HK-2 (cell line): ENCODE results near the gene RELN.

Experiments used
- DNase-seq: peaks from one replicate; pipeline ENCODE4 v3.0.0-alpha.2; 2018; ENCODE audit not compliant: unreplicated experiment

RELN gene

DNA sequence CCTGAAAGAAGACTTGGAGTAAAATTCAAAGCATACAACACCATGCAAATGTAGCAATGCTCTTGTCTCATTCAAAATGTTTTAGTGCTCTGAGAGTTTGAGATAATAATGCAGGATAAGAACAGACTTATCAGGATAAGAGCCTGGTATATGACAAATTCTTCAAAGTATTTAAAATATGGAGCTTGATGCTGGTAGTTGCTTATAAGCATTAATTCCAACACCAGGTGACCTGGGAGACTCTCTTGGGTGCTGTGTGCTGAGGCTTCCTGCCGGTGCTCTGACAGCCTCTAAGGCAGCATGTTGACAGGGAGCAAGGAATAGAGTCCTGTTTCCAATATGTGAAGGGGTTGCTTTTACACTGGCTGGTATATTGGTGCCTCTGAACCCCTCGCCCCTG is 508.7 kb downstream of the RELN start:
- no peak for DNase-seq

DNA sequence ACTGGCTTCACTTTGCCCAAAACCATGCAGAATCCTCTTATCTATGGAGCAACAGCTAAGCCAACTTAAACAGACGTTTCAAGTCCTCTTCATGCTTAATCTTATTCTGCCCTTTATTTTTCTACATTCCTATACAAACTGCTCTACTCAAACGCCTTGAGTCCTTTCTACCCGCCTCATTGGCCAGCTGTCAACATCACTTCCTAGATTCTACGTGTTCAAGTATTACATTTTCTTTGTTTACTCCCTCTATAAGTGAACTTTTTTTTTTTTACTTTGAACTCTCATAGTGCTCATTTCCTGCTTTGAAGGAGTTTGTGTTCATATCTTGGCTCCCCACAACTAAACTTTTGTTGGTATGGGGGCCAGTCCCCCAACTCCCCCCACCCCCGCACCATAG is 514.5 kb downstream of the RELN start:
- DNase-seq, result no peak

DNA sequence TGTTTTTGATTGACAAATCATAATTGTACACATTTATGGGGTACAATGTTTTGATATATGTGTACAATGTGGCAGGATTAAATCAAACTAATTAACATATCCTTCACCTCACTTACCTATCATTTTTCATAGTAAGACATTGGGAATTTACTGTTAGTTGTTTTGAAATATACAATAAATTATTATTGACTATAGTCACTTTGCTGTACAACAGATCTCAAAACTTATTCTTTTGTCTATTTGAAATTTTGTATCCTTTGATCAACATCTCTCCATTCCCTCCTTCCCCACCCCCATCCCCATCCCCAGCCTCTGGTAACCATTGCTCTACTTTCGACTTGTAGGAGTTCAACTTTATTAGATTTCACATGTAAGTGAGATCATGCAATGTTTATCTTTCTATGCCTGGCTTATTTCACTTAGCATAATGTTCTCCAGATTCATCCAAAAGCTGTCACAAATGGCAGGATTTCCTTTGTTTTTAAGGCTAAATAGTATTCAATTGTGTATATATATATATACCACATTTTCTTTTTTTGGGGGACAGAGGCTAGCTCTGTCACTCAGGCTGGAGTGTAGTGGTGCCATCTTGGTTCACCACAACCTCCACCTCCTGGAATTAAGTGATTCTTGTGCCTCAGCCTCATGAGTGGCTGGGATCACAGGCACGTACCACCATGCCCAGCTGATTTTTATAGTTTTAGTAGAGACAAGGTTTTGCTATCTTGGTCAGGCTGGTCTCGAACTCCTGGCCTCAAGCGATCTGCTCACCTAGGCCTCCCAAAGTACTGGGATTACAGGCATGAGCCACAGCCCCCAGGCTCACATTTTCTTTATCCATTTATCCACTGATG is 520.1 kb downstream of the RELN start:
- no peak for DNase-seq

DNA sequence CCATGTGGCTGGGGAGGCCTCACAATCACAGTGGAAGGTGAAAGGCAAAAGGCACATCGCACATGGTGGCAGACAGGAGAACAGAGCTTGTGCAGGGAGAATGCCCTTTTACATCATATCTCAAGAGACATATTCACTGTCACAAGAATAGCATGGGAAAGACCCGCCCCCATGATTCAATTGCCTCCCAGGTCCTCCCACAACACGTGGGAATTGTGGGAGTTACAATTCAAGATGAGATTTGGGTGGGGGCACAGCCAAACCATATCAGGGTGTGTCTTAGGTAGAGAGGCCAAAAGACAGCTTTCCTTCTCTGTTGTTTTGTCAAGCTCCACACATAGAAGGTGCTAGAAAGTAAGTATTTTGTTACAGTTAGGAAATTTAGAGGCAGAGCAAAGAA is 522.6 kb downstream of the RELN start:
- DNase-seq, result no peak

DNA sequence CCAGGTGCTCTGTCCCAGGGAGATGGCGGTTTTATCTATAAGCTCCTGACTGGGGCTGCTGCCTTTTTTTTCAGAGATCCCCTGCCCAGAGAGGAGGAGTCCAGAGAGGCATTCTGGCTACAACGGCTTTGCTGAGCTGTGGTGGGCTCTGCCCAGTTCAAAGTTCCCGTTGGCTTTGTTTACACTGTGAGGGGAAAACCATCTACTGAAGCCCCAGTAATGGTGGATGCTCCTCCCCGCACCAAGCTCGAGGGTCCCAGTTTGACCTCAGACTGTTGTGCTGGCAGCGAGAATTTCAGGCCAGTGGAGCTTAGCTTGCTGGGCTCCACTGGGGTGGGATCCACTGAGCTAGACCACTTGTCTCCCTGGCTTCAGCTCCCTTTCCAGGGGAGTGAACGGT is 527.1 kb downstream of the RELN start:
- DNase-seq, result no peak

DNA sequence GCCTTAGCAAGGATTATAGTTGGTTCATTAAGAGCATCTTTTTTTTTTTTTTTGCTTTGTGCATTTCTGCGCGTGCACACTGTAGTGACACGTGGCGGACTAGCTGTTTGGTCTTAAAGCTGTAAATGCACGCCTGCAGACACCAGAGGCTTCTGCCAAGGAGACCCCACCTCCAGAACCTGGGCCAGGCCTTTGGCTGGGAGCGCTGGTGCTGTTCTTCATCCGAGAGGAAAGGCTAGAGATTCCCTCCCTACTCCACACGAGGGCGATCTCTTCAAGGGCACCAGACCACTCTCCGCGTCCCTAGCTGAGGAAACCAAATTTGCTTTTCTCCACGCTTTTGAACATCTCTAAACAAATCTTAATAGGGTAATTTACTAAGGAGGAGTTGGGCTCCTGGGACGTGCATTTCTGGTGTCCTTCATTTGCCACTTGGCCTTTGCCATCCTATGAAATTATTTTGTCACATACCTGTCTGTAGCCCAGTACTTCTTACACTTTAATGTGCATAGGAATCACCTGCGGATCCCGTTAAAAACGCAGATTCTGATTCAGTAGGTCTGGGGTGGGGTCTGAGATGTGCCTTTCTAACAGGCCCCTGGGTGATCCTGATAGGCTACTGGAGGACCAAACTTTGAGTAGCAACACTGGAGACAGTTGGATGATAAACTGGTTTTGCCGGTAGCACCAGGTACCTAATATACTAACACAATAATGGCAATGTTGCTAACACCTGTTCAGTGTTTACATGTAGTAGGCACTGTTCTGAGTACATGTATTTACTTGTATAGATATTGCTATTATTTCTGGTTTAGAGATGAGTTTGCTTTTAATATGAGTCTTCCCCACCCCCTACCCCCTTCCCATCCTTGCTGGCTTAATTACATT is 542.1 kb downstream of the RELN start:
- DNase-seq, result peak; percentile 37

DNA sequence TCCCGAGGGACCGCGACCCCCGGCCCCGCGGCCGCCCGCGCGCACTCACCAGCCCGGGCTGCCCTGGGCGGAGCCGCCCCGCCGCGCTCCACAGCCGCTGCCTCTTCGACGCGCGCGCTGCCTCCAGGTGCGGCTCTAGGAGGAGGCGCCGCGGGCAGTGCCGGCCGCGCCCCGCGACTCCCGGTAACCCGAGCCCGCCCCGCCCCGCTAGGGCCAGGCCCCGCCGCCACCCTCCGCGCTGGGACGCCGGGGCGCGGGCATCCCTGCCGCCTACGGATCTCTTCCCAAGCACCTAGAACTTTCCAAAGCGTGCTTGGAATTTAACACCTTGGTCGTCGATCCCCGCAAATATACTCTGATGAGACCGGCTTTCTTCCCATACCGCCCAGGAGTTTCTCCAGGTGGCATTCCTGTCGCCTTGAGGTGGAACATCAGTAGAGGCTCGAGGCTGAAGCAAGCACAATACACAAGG is 543.4 kb downstream of the RELN start, which contains the start of gene SLC26A5:
Gene SLC26A5, minus strand, starts transcription at position 159 of the 472 bp plus-strand sequence. CDS start 24,693 bp downstream, outside the sequence.
- DNase-seq, result peak; percentile 6

DNA sequence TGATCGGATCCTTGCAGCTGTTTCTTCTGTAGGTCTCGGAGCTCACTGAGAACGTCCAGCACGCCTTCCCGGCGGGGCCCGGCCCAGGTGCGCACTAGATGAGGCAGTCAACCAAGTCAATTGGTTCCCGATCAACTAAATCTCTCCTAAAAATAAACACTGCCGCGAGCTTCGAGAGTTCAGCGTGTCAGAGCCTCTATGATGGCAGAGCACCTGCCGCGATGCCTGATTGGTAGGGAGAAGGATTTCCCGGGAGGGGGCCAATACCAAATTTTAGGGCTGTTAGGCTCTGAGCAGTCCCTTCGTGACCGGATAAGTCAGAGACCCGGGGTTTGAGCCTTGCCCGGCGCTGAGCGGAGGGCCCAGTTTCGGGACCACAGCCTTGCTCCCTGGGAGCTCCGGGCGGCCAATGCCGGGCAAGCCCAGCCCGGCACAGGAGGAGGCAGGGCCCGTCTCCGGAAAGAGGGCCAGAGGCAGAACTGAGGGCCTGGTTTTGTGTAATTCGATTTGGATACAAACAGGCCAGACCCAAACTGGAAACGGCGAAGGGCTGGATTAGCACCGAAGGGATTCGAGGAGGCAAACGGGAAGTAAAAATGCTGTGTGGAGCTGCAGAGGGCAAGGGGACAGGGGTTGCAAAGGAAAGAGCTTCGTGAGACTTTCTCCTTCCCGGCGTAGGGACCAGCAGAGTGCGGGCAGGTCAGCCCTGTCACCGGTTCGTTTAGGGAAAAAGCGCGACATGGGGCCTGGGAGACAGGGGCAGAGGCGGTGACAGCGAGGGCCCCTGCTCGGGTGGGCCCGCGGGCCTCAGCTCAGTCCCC is 544.0 kb downstream of the RELN start:
- peak; percentile 7 for DNase-seq

DNA sequence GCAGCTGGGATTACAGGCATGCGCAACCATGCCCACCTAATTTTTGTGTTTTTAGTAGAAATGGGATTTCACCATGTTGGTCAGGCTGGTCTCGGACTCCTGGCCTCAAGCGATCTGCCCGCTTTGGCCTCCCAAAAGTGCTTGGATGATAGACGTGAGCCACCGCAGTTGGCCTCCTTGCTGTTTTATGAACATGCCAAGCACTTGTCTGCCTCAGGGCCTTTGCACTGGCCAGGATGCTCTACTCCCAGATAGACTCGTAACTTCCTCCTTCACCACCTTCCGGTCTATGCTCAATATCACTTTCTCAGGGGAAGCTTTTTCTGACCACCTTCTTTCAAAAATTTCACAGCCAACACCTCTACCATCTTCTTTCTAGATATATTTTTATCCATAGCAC is 549.8 kb downstream of the RELN start:
- DNase-seq, result no peak

DNA sequence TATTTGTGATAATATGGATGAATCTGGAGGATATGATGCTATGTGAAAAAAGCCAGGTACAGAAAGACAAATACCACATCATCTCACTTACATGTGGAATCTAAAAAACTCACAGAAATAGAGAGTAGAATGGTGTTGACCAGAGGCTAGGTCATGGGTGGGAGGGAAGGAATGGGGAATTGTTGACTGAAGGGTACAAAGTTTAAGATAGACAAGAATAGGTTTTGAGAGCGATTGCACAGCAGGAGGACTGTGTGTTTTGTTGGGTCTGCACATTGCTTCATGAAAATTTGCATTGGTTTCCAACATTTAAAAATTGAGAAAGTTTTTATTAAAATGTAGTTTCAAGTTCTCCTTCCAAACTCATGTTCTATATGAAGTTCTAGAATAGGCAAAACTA is 551.8 kb downstream of the RELN start:
- no peak for DNase-seq

DNA sequence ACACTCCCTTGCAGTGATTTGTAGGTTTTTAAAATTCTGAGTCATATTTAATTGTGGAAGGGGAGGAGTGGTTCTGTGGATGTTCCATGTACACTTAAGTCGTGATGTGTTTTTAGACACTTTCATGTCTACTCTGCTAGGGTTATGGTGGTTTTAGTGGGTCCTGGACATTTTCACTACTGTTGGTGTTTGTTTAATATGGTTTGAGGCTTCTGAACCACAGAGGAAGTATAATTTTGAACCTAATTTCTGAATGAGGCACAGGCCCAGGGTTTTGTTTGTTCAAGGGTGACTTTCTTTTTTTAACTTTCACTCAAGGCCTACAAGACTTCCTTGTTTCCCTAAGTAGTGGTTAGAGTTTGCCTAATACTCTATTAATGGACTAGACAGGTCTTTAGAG is 556.7 kb downstream of the RELN start:
- DNase-seq, result no peak

DNA sequence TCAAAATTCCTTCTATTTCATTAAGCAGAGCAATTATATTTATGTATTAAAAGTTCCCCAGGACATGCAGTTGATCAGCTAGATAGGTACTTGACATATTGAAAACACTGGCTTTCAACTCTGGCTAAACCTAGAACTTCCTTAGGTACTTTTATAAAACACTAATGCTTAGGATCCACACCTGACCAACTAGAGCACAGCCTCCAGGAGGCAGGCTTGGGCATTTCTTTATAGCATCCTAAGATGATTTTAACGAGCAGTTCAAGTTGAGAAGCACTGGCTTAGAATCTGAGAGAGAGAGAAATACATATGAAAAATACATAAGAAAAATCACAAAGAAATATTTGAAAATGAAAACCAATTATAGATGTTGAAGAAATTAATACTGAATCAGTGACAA is 564.3 kb downstream of the RELN start:
- no peak for DNase-seq

DNA sequence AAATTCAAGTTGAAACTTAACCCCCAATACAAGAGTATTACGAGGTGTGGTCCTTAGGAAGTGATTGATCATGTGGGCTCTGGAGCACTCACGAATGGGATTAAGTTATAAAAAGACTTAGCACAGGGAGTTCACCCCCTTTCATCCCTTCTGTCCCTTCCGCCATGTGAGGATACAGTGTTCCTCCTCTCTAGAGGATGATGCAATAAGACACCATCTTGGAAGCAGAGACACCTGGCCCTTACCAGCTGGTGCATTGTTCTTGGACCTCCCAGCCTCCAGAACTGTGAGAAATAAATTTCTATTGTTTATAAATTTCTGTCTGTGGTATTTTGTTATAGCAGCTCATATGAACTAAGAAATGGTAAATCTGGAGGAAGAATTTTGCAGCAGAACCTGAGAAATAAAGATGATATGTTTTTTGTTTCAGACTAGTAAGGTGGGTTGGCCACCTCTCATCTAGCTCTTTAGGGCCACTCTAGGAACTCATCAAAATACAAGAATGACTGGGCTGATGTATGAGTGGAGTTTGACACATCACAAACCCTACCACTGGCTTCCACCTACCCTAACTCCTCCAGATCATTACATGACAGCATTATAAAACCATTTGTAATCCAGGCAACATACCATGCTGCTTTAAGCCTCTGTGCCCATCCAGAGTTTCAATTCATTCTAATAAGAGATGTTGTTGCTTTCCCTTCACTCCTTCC is 565.8 kb downstream of the RELN start:
- no peak for DNase-seq
